Stimulated activated CD4-positive, alpha-beta T cell treated with anti-CD3 and anti-CD28 coated beads, Interleukin-1b, Interleukin-23, amount 100 ng/mL, for 48 hours (primary cell): ENCODE measurements around the gene PM20D2.
"Not testable (repeated sequence)": the region's sequence is repeated elsewhere in the genome, so short reads cannot be mapped to it uniquely, and the experiment has no call there.

Experiments used
- DNase-seq: peaks from one replicate; pipeline ENCODE4 v3.0.0-alpha.2; 2020

PM20D2 gene

GRCh38 chr6:89145956-89146717 lies at the start of gene PM20D2:
TSS of gene PM20D2 (plus strand) at chr6:89146055. CDS start at chr6:89146145, 90 bp downstream.
- peak; percentile 62 for DNase-seq

- no peak for DNase-seq
Observed at GRCh38 chr6:89098461-89098860, 47.4 kb upstream of the PM20D2 start.

GRCh38 chr6:89100114-89100513 lies 45.7 kb upstream of the PM20D2 start:
- DNase-seq, result no peak

GRCh38 chr6:89110284-89110683 lies 35.6 kb upstream of the PM20D2 start:
- DNase-seq, result no peak

- no peak for DNase-seq
Observed at GRCh38 chr6:89111933-89112332, 33.9 kb upstream of the PM20D2 start.

- DNase-seq, result no peak
Observed at GRCh38 chr6:89116702-89117101, 29.2 kb upstream of the PM20D2 start.

- peak; percentile 4 for DNase-seq
Observed at GRCh38 chr6:89117211-89118108, 28.4 kb upstream of the PM20D2 start, which contains the start of gene SRSF12. TSS of gene SRSF12 (minus strand) at chr6:89118071. CDS start at chr6:89117887, 184 bp downstream.

- DNase-seq, result no peak
Observed at GRCh38 chr6:89118931-89119330, 26.9 kb upstream of the PM20D2 start.

GRCh38 chr6:89120371-89120770 lies 25.5 kb upstream of the PM20D2 start:
- DNase-seq, result no peak

- no peak for DNase-seq
Observed at GRCh38 chr6:89121934-89122333, 23.9 kb upstream of the PM20D2 start.

- DNase-seq, result no peak
Observed at GRCh38 chr6:89122625-89123024, 23.2 kb upstream of the PM20D2 start.

- DNase-seq, result not testable (repeated sequence)
Observed at GRCh38 chr6:89128256-89128671, 17.6 kb upstream of the PM20D2 start.

- no peak for DNase-seq
Observed at GRCh38 chr6:89131599-89131998, 14.3 kb upstream of the PM20D2 start.

- DNase-seq, result no peak
Observed at GRCh38 chr6:89132057-89132456, 13.8 kb upstream of the PM20D2 start.

- DNase-seq, result no peak
Observed at GRCh38 chr6:89133981-89134380, 11.9 kb upstream of the PM20D2 start.

GRCh38 chr6:89134723-89135122 lies 11.1 kb upstream of the PM20D2 start:
- no peak for DNase-seq

- no peak for DNase-seq
Observed at GRCh38 chr6:89138173-89138572, 7.7 kb upstream of the PM20D2 start.

GRCh38 chr6:89139509-89140346 lies 6.1 kb upstream of the PM20D2 start:
- no peak for DNase-seq

- no peak for DNase-seq
Observed at GRCh38 chr6:89140347-89141156, 5.3 kb upstream of the PM20D2 start.

GRCh38 chr6:89144354-89144906 lies 1.4 kb upstream of the PM20D2 start:
- DNase-seq, result no peak

GRCh38 chr6:89145091-89145955 lies 532 bp upstream of the PM20D2 start:
- DNase-seq, result peak; percentile 19
